ENCODE results near the gene GPR152.
"Not testable (repeated sequence)": the region's sequence is repeated elsewhere in the genome, so short reads cannot be mapped to it uniquely, and the experiment has no call there.

Gene GPR152

DNA sequence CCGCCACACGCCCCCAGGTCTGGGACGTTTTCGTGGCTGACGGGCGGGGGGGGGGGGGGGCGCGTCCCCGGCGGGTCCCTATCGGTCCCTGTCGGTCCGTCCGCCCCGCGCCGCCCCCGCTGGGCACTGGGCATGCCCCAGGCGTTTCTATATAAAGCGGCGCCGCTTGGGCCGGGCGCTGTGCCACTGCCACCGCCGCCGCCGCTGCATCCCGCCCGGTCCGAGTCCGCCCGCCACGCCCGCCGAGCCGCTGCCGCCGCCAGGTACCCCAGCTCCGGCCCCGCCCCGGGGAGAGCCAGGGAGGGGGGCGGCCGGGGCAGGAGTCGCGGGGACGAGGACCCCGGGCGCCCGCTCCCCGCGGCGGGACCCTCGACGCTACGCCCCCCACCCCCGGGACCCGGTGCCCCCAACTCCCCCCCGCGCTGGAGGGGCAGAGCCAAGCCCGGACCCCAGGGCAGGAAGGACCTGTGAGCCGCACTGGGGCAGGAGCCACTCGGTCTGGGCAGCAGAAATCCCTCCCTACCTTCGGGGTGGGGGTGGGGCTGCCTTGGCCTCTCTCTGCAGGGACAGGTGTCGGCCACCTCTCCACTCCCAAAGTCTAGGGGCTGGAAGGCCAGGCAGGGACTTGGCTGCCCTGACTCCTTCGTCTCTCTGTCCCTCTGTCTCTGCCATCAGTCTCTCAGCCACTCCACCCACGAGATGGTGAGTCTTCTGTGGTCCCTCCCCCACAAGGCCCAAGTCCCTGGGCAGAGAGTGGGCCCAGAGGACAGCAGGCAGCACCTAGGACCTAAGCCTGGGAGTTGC lies 36.8 kb downstream of the GPR152 start, which contains the start of gene CARNS1:
TSS of gene CARNS1 (plus strand) at position 178 of the 804 bp plus-strand sequence. CDS start at position 700, 522 bp downstream.
- DNase-seq: peak in 8 of 10 donors; percentile 45 to 95 (median 69)
- intact Hi-C loops (cut with DNase I): no loop called here

- no peak for DNase-seq
- intact Hi-C loops (cut with DNase I): no loop called here
Observed at GRCh38 chr11:67413266-67413849, 39.2 kb downstream of the GPR152 start.

DNA sequence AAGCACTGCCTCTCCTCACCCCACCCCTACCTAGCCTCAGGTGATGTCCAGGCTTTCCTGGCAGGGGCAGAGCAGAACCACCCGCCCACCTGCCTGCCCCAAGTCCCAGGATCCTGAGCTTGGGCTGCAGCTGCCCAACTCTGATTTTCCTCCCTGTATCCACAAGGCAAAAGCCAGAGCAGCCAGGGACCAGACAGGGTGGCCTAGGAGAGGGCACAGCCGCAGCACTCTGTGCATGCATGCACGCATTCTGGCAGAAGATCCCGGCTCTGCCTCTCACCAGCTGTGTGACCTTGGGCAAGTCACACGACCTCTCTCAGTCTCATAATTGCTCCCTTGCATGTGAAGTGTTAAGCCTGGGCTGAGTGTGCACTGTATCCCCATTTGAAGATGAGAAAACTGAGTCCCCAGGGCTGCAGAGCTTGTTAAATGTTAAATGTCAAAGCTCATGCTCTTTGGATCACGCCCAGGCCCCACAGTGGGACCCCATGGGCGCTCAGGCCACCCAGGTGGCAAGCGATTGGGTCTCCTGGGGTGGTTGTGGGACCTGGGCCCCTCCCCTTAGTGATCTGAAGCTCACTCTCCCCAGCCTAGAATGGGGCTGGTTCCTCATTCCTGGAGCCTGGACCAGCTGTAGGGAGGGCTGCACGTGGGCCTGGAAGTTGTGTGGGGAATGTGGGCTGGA lies 39.9 kb downstream of the GPR152 start:
- DNase-seq: no peak
- intact Hi-C loops (cut with DNase I): no loop called here

DNA sequence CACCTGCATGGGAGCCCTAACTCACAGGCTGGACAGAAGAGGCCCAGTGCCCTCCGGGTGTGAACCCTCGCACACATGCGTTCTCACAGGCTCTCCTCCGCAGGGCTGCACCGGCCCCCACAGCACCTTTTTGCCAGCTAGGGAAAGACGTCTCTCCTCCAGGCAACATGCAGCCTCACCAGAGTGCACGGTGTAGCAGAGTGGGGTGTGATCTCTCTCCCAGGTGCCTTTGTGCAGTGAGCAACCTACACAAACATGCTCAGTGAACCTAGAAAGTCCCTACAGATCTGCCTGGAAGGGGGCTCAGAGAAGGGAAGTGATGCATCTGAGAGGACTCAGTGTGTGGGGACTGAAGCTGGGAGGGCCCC lies 40.8 kb downstream of the GPR152 start:
- no peak for DNase-seq
- intact Hi-C loops (cut with DNase I): no loop called here

DNA sequence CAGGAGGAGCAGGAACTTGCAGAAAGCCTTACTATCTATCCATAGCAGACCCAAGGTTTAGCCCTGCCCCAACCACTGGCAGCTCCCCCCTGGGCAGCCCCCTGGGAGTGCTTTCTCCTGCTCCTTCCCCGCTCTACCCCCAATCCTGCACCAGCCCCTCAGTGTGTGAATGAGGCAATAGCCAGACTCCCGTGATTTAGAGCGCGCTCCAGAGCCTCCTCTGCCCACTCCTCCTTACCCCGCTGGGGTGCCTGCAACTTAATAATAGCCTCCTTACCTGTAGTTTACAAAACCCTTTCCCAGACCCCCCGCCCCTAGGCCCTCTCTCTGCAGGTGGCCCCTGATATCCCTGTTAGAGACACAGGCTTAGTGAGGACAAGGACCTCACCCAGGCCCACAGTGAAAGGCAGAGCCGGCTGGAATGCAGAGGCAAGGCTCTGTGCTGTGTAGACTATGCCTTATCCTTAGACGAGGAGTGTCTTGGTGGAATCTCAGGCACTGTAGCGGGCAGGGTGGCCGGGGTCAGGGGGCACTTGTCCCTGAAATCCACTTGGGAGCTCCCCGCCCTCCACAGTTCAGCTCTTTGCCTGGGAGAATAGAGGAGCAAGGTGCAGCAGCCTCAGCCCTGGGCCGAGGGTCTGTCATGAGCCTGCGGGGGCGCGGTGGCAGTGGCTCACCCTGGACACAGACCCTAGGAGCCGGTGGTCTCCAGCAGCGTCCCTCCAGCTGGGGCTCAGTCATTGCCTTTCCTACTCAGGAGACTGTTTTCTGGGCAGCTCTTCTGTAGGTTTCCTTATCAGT lies 41.3 kb downstream of the GPR152 start:
- intact Hi-C loops (cut with DNase I): no loop called here
- DNase-seq: no peak

DNA sequence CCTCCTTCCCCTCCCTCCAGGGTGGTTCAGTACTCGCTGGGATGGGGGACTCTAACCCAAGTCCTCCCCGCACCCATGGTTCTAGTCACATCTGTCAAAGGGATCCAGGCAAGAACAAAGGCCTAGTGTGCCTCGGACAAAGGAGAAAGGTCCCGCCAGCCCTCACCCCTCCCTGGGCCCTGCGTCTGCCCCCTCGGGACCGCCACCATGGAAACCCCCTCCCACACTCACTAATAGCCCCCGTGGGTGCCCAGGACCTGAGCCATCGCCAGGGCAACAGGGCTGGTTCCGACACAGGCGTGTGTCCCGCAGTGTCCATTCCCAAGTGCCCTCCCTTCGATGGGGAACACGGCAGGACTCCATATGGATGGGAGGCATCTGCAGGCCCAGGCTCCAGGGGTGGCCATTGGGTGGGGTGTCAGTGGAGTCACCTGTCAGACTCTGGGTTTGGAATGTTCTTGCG lies 42.1 kb downstream of the GPR152 start:
- intact Hi-C loops (cut with DNase I): no loop called here
- peak in 9 of 10 donors; percentile 68 to 96 (median 82) for DNase-seq

DNA sequence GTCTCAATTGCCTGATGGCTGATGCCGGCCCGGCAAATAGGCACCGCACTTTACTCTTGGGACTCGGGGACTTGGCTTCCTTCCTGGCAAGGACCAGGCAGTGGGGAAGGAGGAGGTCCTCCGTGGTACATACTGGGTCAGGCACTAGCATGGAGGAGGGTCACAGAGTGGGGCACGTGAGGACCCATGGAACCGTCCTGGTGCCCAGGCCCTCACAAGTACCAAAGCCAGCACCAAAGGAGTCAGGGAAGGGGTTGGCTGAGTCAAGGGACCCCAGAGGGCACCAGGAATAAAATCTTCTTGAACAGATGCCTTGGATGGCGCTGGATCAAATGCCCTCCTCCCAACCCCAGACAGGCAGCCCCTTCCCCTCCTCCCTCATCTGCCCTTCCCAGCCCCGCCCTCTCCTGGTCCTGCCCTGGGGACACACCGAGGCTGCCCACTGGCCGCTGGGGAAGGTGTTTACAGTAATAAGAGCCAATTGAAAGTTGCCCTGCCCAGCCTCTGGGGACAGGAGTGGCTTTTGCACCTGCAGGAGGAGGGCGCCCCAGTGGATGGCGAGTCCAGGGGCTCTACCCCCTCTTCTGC lies 42.7 kb downstream of the GPR152 start:
- DNase-seq: no peak
- intact Hi-C loops (cut with DNase I): no loop called here

DNA sequence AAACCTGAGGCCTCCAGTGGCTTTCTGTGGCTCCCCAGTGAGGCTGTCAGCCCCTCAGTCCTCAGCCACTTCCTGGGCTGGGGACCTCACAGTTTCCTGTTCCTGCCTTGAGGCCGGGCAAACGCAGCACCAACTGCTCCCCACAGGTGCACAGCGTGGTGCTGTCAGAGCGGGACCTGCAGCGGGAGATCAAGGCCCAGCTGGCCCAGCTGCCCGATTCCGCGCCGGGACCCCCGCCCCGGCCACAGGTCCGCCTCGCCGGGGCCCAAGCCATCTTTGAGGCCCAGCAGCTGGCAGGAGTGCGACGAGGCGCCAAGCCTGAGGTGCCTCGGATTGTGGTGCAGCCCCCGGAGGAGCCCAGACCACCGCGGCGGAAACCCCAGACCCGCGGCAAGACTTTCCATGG lies 43.3 kb downstream of the GPR152 start:
- intact Hi-C loops (cut with DNase I): no loop called here
- peak in 1 of 10 donors; percentile 80 for DNase-seq

- intact Hi-C loops (cut with DNase I): no loop called here
- DNase-seq: peak in 1 of 10 donors; percentile 84
Observed at GRCh38 chr11:67408437-67409200, 43.9 kb downstream of the GPR152 start.

DNA sequence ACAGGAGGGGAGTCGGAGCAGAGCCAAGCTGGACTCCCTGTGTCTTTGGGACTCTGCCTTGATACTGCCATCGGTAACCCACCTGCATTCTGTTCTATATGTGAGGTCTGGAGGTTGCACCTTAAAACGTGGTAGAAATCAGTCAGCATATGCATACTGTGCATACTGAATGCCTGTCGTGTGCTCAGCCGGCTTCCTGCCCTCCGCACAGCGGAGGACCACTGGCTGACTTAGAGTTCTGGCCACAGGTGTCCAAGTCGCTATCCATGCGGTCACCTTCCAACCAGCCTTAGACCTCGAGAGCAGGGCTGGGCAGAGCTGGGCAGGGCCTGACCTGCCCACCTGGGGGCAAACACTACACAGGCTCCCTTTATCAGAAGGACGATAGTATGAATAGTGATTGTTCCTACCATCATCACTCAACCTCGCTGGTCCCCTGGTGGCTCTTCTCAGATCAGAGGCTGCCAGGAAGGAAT lies 44.8 kb downstream of the GPR152 start:
- DNase-seq: peak in 1 of 10 donors; percentile 82
- intact Hi-C loops (cut with DNase I): no loop called here

- intact Hi-C loops (cut with DNase I): no loop called here
- DNase-seq: peak in 9 of 10 donors; percentile 56 to 95 (median 64)
Observed at GRCh38 chr11:67406969-67407687, 45.4 kb downstream of the GPR152 start.

GRCh38 chr11:67406420-67406968 lies 46.0 kb downstream of the GPR152 start:
- intact Hi-C loops (cut with DNase I): no loop called here
- peak in 1 of 10 donors; percentile 80 for DNase-seq

- DNase-seq: no peak
- intact Hi-C loops (cut with DNase I): no loop called here
Observed at GRCh38 chr11:67405688-67406339, 46.7 kb downstream of the GPR152 start.

DNA sequence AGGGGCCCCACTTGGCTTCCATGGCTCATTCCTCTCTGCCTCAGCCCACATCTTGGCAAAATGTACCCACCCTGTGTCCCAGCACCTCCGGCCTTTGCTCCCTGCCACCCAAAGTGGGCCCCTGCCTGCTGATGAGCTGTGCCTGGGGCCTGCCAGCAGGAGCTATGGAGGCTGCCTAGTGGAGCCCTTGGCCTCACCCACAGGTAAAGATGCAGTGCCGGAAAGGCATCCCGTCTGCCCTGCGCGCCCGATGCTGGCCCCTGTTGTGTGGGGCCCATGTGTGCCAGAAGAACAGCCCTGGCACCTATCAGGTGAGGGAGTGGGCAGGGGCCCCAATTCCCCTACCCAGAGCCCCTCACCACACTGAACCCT lies 47.3 kb downstream of the GPR152 start:
- DNase-seq: peak in 1 of 10 donors; percentile 73
- intact Hi-C loops (cut with DNase I): no loop called here

DNA sequence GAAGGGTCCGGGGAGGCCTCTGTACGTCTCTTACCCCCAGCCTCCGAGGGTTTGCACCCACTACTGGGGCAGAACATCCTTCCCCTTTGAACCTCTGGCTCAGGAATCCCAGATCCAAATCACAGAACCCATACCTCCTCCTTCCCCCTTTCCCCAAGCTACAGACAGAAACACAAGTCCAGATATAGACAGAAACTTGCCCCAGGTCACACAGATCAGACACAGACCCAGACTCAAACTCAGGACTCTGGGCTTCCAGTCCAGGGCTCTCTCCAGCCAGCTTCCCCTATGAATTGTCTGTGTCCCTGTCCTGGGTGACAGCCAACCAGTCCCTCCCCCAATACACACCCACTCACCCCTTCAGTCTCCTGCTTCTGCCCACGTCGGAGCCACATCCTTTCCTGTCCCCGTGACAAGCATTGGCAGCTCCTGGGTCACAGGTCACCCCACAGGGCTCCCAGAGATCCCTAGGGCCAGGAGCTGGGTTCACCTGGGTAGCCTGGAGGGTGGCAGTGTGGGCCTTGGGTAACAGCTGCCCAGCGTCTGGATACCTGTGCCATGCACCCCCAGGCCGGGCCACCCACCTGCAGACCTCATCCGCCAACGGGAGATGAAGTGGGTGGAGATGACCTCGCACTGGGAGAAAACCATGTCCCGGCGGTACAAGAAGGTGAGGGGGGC lies 47.9 kb downstream of the GPR152 start:
- intact Hi-C loops (cut with DNase I): loop anchor here (5.0 kb wide), 1 partner anchor 103 kb away; the partner anchor contains the start of genes CDK2AP2 and PITPNM1
- DNase-seq: peak in 1 of 10 donors; percentile 76

DNA sequence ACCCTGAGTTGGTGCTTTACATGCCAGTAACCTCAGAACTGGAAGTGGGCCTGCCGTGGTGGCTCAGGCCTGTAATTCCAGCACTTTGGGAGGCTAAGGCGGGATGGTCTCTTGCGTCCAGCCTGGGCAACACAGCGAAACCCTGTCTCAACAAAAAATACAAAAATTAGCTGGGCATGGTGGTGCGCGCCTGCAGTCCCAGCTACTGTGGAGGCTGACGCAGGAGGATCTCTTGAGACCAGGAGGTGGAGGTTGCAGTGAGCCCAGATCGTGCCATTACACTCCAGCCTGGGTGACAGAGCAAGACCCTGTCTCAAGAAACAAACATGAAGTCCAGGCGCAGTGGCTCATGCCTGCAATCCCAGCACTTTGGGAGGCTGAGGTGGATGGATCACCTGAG lies 49.4 kb downstream of the GPR152 start:
- DNase-seq: not testable (repeated sequence)
- intact Hi-C loops (cut with DNase I): loop anchor here (5.0 kb wide), 1 partner anchor 104 kb away; the partner anchor contains the start of genes CDK2AP2 and PITPNM1

Measured in posterior cingulate gyrus (tissue), 11 donors.